GM06990 (cell line): ENCODE data around the gene C11orf16.

ENCODE experiments used
- DNase-seq: peaks from one replicate; pipeline ENCODE4 v3.0.0-alpha.2; 2011; ENCODE audit not compliant: insufficient read length; ENCODE audit errors: extremely low read depth
- H3K27me3 ChIP-seq: replicated peaks from 2 replicates; pipeline ENCODE4 v1.6.0; 2011; ENCODE audit warnings: low read length; ENCODE audit not compliant: control insufficient read depth, insufficient read depth
- H3K36me3 ChIP-seq: 2 replicates; pipeline ENCODE4 v1.5.1; 2011; ENCODE audit warnings: low read length; ENCODE audit not compliant: control insufficient read depth, insufficient read depth
- H3K4me3 ChIP-seq: replicated peaks from 2 replicates; pipeline ENCODE4 v1.5.1; 2011; ENCODE audit warnings: low read depth, mild to moderate bottlenecking, control low read depth, low read length
- CTCF ChIP-seq: IDR thresholded peaks from 2 replicates; pipeline ENCODE4 v1.5.1; 2011; ENCODE audit warnings: low read length, control low read depth, mild to moderate bottlenecking, inconsistent platforms; ENCODE audit not compliant: insufficient read depth, poor library complexity, severe bottlenecking

C11orf16 gene

GRCh38 chr11:8911029-8911823 is 21.5 kb downstream of the C11orf16 start, which contains the start of gene AKIP1:
TSS of gene AKIP1 (plus strand) at chr11:8911189. CDS start at chr11:8911450, 261 bp downstream.
- DNase-seq, result peak; percentile 90
- TF ChIP-seq CTCF, result no peak
- H3K4me3 ChIP-seq, result peak within 1 kb of the TSS; percentile 77
- H3K36me3 ChIP-seq, result no peaks in the 10 kb centered on the region
- H3K27me3 ChIP-seq, result no peaks in the 10 kb centered on the region

DNA sequence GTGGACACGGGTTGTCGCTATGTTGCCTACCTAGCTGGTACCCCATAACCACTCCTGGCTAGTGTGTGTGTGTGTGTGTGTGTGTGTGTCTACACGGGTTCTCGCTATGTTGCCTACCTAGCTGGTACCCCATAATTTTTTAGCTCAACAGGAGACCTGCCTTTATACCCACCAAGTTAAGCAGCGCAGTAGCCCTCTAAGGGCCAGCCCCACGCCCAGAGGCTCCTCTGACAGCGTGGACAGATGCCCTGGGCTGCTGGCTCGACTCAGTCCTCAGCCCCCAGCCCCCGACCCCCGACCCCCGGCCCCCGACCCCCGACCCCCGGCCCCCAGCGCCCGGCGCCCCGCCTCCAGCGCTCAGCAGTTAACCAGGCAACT is 22.1 kb downstream of the C11orf16 start:
- no peak for DNase-seq
- peak overlapping the region; percentile 77 for H3K4me3 ChIP-seq
- no peaks in the 10 kb centered on the region for H3K27me3 ChIP-seq
- H3K36me3 ChIP-seq, result no peaks in the 10 kb centered on the region
- TF ChIP-seq CTCF, result no peak

DNA sequence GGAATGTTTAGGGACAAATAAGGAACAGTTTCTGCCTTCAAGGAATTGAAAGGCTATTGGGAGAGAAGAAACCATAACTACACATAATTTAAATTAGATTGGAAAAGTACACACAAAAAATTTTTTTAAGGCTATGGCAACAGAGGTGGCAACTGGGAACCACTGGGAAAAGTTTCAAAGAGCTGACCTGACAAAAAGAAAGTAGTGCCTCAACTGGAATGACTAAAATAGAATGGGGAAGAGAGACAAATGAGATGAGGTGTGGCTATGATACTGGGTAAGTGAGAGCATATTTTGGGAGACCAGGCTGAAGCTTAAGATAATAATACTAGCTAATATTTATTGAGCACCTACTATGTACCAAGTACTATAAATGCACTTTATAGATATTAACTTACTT is 24.6 kb downstream of the C11orf16 start:
- Histone ChIP-seq H3K27me3 (no peaks in the 10 kb centered on the region), H3K36me3 (no peaks in the 10 kb centered on the region), H3K4me3 (no peak overlapping the region)
- TF ChIP-seq CTCF, result no peak
- DNase-seq, result no peak

GRCh38 chr11:8907116-8907515 is 25.6 kb downstream of the C11orf16 start:
- no peaks in the 10 kb centered on the region for H3K27me3 ChIP-seq
- TF ChIP-seq CTCF, result no peak
- H3K36me3 ChIP-seq, result no peaks in the 10 kb centered on the region
- H3K4me3 ChIP-seq, result no peak overlapping the region
- no peak for DNase-seq

DNA sequence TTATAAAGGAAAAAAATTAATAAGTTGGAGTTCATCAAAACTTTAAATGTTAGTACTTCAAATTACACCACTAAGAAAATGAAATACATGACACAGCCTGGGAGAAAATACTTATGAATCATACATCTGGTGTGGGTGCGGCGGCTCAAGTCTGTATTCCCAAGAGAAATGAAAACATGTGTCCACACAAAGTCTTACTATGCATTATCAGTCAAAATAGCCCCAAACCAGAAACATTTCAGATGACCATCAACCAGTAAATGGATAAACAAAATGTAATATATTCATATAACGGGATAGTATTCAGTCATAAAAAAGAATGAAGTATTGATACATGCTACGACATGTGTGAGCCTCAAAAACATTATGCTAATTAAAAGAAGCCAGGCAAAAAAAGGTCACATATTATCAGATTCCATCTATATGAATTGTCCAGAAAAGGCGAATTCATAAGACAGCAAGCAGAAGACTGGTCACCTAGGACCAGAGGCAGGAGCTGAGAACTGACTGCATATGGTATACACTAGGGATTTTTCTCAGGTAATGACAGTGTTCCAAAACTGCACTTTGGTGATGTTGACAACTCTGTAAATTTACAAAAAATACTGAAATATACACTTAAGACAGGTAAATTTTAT is 27.1 kb downstream of the C11orf16 start:
- Histone ChIP-seq H3K4me3 (no peak overlapping the region), H3K36me3 (no peaks in the 10 kb centered on the region), H3K27me3 (no peaks in the 10 kb centered on the region)
- no peak for TF ChIP-seq CTCF
- no peak for DNase-seq
